Measurements from ENCODE around the gene SETD9. TPM values are rescaled to one million over a fixed set of nuclear protein-coding genes. Genes with fewer than 3 reads are reported as not detected.

SETD9 gene
- total and polyA plus RNA-seq, 2 experiments from 2014 or later, result 13.1 to 19.2 TPM

GRCh38 chr5:56951126-56951945 lies 41.9 kb downstream of the SETD9 start:
- H3K4me3 ChIP-seq, result peak overlapping the region; percentile 89
- Mint-ChIP-seq H3K4me1 (peaks cover 18% of the 10 kb centered on the region), H3K27ac (peak overlapping the region; percentile 52; the same call in 1 of the 2 replicates), H3K4me3 (peak overlapping the region; percentile 93), H3K36me3 (ENCODE audit: low read depth) (peaks cover 16% of the 10 kb centered on the region), H3K9me3 (no peaks in the 10 kb centered on the region), H3K27me3 (ENCODE audit: insufficient read depth, low read depth, poor library complexity) (peaks cover 5% of the 10 kb centered on the region)
- no peaks in the 10 kb centered on the region for H3K9me2 ChIP-seq (ENCODE audit: insufficient read depth)
- H3F3A ChIP-seq (replicated peaks; ENCODE audit: low read depth), result no peaks in the 10 kb centered on the region
- H3K27ac ChIP-seq (ENCODE audit: low read depth), result no peak overlapping the region
- peaks cover 19% of the 10 kb centered on the region for H3K27me3 ChIP-seq (ENCODE audit: insufficient read depth)
- peak; percentile 15 to 38; a peak in 1 of 4 replicates for TF ChIP-seq CTCF (conservative IDR thresholded peaks at IDR 0.05; ENCODE audit: low read depth in 2 of 2)
- no peak for TF ChIP-seq STAT1 (IDR thresholded peaks at IDR 0.05; ENCODE audit: unreplicated experiment)
- no peak for TF ChIP-seq JUNB (IDR thresholded peaks at IDR 0.05; ENCODE audit: unreplicated experiment)
- peaks cover 17% of the 10 kb centered on the region; the same call in 1 of the 2 replicates for H4K20me1 ChIP-seq (replicated peaks; ENCODE audit: insufficient read depth)
- H3K4me1 ChIP-seq (ENCODE audit: insufficient read depth), result peaks cover 6% of the 10 kb centered on the region; the same call in 1 of the 2 replicates
- H3K79me2 ChIP-seq (replicated peaks; ENCODE audit: insufficient read depth), result peaks cover 43% of the 10 kb centered on the region
- H2AFZ ChIP-seq, result no peak overlapping the region; the same call in 1 of the 2 replicates
- ATAC-seq (peak; percentile 73), DNase-seq (ENCODE audit: low spot score) (peak; percentile 74)
- H3K4me2 ChIP-seq, result peak overlapping the region; percentile 90
- peaks cover 4% of the 10 kb centered on the region; the same call in 1 of the 2 replicates for H3K36me3 ChIP-seq (ENCODE audit: insufficient read depth)

GRCh38 chr5:56951946-56952691 lies 42.7 kb downstream of the SETD9 start, which contains the start of gene MIER3:
Gene MIER3 (minus strand): TSS chr5:56952123. CDS start chr5:56952102, 21 bp downstream.
- Histone ChIP-seq H3K4me2 (peak within 1 kb of the TSS; percentile 90), H4K20me1 (replicated peaks; ENCODE audit: insufficient read depth) (peaks cover 17% of the 10 kb centered on the region; the same call in 1 of the 2 replicates), H3K27ac (ENCODE audit: low read depth) (no peak within 1 kb of the TSS), H3F3A (replicated peaks; ENCODE audit: low read depth) (no peaks in the 10 kb centered on the region), H3K79me2 (replicated peaks; ENCODE audit: insufficient read depth) (peaks cover 36% of the 10 kb centered on the region), H3K9me2 (ENCODE audit: insufficient read depth) (no peaks in the 10 kb centered on the region), H2AFZ (peak within 1 kb of the TSS; percentile 97), H3K4me1 (ENCODE audit: insufficient read depth) (peaks cover 6% of the 10 kb centered on the region; the same call in 1 of the 2 replicates), H3K27me3 (ENCODE audit: insufficient read depth) (peaks cover 19% of the 10 kb centered on the region), H3K4me3 (peak within 1 kb of the TSS; percentile 89), H3K36me3 (ENCODE audit: insufficient read depth) (no peaks in the 10 kb centered on the region)
- peaks cover 5% of the 10 kb centered on the region for H3K27me3 Mint-ChIP-seq (ENCODE audit: insufficient read depth, low read depth, poor library complexity)
- H3K36me3 Mint-ChIP-seq (ENCODE audit: low read depth), result peaks cover 10% of the 10 kb centered on the region
- ATAC-seq (peak; percentile 82), DNase-seq (ENCODE audit: low spot score) (peak; percentile 90)
- H3K27ac Mint-ChIP-seq, result peak within 1 kb of the TSS; percentile 52
- no peaks in the 10 kb centered on the region for H3K9me3 Mint-ChIP-seq
- peak within 1 kb of the TSS; percentile 93 for H3K4me3 Mint-ChIP-seq
- H3K4me1 Mint-ChIP-seq, result peaks cover 18% of the 10 kb centered on the region
- TF ChIP-seq REST (IDR thresholded peaks at IDR 0.05; ENCODE audit: unreplicated experiment), result no peak
- no peak for TF ChIP-seq ZNF331 (CRISPR knock-in tag; IDR thresholded peaks at IDR 0.05; ENCODE audit: low read depth)
- TF ChIP-seq STAT1 (IDR thresholded peaks at IDR 0.05; ENCODE audit: unreplicated experiment), result no peak
- TF ChIP-seq ZNF462 (CRISPR knock-in tag; IDR thresholded peaks at IDR 0.05), result no peak

All from GM23338 (cell line).